Measurements from ENCODE around the gene ARHGAP24.

The ARHGAP24 gene

DNA sequence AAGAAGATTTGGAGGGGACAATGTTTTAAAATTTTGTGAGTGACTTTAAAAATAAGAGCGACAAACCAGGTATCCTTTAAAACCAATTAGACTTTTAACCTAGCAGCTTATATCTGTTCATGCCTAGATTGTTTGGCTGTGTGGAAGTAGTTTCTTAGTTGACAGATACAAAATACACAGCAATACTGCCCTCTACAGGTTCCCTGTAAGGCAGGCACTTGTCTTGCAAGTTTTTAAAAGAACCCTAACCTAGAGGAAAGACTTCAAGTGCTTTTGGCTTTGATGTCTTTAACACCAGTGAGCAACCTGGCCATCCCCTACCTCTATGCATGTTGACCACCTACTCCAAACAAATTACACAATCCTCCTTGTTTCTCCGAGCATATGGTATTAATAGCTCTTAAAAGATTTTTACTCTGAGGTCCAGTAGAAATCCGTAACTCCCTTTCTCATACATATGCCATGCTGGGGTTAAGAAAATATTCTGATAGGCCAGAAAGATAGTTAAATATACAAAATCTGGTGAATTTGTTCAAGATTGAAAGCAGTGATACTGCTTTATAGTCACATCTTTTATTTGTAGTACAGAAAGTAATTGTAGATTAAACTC is 273.0 kb downstream of the ARHGAP24 start:
- DNase-seq = no peak

DNA sequence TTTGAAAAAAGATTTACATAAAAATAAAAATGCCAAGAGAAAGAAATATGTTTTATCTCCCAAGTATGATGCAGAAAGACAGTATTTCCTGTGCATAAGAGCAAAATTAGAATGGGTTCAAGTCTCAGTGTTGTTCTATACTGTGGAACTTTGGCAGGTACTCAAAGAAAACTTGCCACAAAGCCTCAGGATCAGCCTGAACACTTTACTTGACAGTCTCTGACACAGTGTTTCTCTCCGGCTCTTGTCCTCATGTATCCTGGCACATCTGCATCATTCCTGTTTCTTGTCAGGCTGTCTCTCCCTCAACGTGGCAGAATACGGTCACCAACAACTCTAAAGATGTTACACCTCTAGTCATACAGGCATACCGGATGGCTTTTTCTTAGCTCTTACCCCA is 273.7 kb downstream of the ARHGAP24 start:
- DNase-seq = no peak

- DNase-seq = no peak
Observed at GRCh38 chr4:85751866-85752265, 276.9 kb downstream of the ARHGAP24 start.

DNA sequence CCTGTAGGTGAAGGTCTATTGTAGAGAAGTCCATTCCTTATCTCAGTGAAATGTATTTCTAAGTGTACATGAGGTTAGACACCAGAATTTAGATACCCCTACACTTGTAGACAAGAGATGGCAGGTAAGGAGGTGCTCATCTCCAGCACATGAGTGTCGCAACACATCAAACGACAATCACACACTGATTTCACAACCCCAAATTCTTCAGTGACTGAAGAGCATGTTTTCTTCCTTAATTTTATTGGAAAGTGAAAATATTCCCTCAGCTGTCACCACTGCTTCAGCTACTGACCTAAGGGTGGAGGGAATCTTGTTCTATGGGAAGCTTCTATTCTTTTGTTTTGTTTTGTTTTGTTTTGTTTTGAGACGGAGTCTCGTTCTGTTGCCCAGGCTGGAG is 280.3 kb downstream of the ARHGAP24 start:
- DNase-seq = no peak

GRCh38 chr4:85756938-85757337 is 282.0 kb downstream of the ARHGAP24 start:
- DNase-seq = no peak

DNA sequence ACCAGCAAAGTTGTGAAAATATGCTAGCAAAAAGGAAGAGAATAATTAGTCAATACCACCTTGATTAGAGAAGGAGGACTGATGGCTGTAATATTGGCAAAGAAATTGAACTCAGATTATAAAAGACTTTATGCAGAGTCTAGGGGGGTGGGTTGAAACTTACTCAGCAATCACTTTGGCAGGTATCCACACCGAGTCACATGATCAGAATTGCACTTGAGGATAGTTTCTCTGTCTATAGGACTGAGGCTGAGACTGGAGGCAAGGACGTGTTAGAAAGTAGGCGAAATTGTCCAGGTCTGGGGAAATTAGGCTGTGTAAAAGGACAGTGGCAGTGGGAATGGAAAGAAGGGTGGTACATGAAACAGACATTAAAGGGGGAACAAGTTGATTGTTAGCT is 284.4 kb downstream of the ARHGAP24 start:
- no peak for DNase-seq

GRCh38 chr4:85760511-85760910 is 285.6 kb downstream of the ARHGAP24 start:
- DNase-seq = no peak

DNA sequence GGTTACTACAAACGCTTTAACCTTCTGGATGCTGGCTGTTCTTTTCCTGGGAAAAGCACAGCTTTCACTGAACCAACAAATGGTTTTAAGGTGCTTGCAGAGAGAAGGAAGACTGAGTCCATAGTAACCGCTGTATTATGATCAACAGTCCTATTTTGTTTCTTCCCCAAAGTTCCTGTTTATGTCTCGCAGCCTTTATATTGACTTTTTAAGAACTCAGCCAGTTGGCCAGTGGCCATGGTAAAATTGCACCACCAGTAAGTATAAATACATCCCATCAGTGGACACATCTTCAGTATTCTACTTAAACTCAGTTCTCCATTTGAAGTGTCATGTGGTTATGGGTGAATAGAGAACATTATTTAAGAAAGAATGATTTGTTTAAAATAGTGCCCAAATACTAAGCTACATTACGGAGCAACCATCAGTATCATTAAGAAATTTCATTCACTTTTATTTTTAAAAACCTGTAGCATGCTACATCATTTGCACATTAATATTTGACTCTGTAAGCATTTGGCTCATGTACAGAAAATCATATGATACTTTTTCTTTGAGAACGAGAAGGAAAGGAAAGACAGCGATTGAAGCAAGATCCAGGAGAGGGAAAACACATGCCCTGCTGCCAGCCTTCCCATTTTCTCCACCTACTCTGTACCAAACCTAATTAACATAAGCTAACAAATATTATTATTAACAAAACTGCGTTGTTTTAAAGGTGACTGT is 287.0 kb downstream of the ARHGAP24 start:
- no peak for DNase-seq

GRCh38 chr4:85762529-85762871 is 287.6 kb downstream of the ARHGAP24 start:
- no peak for DNase-seq

DNA sequence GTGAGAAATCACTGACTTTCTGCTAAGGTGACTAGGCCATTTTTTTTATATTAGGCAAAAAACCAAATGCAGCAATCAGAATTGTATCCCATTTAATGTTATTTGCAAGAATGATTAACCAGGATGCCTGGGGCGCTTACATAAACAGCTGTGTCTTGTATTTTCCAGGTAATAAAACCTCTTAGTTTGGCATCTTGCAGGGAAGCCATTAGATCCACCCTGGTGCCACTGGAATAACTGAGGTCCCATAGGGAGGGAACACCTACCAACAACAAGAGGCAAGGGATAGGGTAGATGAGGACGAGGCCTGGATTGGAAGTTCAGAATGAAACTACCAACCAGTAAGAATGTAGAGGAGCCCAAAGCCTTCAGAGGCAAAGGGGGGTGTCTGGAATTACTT is 288.3 kb downstream of the ARHGAP24 start:
- DNase-seq = no peak

GRCh38 chr4:85767649-85768048 is 292.7 kb downstream of the ARHGAP24 start:
- DNase-seq = no peak

- no peak for DNase-seq
Observed at GRCh38 chr4:85769009-85769408, 294.1 kb downstream of the ARHGAP24 start.

DNA sequence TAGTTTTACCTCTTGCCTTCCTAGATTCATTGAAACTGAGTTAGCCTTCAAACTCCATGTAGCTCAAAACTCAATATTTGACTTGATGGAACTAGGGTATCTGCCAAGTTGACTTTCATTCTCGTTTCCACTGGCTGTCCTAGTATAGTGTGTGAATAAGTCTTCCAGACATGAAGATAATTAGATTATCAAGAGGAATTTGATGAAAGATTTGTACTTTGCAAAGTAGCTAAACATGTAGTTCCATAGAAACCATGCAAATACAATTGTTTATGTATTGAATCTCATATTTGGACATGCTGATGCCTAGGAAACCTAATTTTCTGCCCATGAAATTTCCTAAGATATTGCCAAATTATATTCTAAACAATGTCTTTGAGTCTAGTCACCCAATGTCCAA is 297.5 kb downstream of the ARHGAP24 start:
- no peak for DNase-seq

- no peak for DNase-seq
Observed at GRCh38 chr4:85773372-85773771, 298.4 kb downstream of the ARHGAP24 start.

DNA sequence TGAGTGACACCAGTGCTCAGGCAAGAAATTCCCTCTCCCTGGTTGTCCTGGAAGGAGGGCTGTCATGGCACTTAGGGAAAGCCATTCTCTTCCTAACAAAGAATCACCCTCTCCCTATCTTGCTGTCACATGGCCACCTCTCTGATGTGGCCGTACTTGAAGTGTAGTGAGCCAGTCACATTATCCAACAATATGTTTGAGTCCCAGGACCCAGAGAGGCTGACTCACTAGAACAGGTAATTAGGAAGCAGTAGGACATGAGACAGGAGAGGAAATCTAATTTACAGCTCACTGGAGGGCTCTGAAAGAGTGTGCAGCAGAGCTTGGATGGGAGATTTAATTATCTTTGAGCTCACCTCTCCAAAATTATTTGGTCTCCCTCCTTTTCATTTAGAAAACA is 299.1 kb downstream of the ARHGAP24 start:
- DNase-seq = no peak

GRCh38 chr4:85774489-85774888 is 299.5 kb downstream of the ARHGAP24 start:
- DNase-seq = no peak

GRCh38 chr4:85776096-85776495 is 301.1 kb downstream of the ARHGAP24 start:
- DNase-seq = no peak

DNA sequence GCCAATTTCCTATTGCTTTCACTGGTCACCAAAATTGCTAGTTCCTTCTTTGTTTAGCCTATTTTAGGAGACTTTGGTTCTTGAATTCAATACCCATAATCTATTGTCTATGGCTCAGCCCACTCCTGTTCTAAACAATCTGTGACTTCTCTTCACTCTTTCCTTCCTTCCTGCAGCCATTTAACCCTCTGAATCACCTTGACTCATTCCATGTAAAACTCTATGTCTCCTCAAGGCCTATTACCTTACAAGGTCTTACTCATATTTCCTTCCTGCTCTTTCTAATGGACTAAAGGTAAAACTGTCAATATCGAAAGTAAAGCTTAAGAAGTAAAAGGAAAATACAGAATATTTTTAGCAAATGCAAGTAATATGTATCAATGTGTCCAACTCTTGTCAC is 301.6 kb downstream of the ARHGAP24 start:
- DNase-seq = no peak

DNA sequence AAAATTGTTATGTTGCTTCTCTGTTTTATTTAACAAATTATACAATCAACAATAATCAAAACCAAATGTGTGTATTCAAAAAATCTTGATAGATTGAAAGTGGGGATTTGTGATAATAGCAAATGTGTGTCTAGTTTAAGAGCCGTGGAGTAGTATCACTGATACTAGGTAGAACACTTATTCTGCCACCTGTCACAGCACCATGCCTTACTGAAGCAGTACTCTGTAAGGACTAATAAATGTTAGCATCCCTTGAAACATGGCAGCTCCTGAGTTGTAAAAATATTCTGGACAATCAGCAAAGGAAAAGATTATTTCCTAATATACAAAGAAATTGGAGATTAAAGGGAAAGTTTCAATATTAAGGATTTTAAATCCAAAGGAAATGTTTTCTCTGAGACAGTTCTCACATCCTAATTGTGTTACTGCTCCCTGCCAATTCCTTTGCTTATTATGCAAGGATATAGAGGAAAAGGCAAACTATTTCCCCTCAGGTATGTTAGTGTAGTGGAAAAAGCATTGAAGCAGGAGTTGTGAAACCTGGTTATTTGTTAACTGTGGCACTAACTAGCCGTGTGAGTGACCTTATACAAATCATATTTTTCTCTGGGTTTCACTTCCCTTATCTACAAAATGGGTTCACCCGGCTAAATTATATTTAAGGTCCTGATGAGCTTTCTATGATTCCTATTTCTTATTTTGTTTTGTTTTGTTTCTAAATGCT is 303.1 kb downstream of the ARHGAP24 start:
- no peak for DNase-seq

DNA sequence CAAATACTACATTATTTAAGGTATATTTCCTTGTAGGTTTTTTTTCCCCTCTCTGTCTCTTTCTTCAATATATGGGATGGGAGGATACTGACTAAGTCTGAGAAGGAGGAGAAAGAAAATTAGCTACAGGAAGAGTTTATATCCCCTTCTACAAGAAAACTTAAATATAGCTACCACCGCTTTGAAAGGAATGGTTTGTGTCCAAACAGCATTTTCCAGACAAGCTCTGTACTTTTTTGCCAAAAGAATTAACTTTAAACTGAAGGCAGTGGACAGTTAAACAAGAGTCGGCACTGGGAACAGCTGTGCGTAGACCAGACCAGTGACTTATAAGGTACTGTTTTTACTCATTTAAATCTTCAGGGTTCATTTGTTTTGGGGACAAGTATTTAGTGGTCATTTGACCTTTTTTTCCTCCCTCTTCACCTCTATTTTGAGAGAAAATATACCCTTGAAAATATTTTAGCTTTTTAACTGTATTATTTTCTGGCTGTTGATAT is 303.7 kb downstream of the ARHGAP24 start:
- no peak for DNase-seq

DNA sequence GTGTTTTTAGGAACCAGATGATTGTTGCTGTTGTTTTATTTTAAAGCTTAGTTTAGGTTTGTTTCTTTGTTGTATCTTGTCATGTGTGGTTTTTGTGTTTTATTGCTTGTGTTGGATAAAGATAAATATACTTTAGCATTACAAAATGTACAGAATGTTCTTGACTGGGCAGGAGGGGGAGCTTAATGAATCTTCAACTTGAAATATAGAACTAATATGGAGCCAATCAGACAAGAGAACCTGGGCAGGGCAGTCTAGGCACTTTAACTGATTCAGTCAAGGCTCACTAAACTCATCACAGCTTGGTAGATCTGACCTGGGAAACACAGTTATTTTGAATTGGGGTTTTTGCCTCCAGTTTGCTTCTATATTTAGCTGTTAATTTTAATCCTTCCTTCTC is 304.2 kb downstream of the ARHGAP24 start:
- DNase-seq = no peak

- DNase-seq = no peak
Observed at GRCh38 chr4:85780664-85781063, 305.7 kb downstream of the ARHGAP24 start.

DNA sequence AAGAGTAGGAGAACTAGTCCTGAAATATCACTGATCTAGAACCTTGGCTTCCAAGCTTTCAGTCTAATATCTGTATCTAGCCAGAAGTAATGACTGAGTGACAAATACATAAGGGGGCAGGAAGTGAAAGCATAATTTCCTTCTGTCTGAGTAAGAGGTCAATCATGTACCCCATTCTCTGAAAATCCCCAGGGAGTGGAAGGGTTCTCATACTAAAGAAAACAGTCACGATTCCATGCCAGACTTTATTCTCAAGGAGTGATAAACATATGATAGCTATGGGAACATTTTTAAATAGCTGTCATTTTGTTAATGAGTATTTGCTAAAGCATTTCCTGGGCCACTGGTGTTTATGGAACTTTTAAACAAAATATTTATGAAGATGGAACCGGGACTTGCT is 308.5 kb downstream of the ARHGAP24 start:
- DNase-seq = no peak

DNA sequence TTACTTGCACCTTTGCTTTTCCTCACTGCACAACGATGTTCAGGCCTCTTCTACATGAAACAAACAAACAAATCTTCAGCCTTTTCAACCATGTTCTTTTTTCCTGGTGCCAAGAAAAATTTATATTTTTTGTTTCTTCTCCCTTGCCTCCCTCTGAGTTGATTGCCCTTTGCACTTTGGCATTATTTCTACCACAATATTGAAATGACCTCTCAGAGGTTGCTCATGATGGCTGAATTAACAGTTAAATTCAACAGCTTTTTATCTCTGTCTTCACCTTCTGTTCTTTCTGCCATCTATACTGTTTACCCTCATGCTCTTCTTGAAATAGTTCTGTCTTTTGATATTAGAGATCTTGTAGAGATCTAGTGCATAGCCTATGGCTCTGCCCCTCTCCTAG is 308.9 kb downstream of the ARHGAP24 start:
- no peak for DNase-seq
